ENCODE results near the gene CHODL.

Gene CHODL, protein sequence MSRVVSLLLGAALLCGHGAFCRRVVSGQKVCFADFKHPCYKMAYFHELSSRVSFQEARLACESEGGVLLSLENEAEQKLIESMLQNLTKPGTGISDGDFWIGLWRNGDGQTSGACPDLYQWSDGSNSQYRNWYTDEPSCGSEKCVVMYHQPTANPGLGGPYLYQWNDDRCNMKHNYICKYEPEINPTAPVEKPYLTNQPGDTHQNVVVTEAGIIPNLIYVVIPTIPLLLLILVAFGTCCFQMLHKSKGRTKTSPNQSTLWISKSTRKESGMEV

DNA sequence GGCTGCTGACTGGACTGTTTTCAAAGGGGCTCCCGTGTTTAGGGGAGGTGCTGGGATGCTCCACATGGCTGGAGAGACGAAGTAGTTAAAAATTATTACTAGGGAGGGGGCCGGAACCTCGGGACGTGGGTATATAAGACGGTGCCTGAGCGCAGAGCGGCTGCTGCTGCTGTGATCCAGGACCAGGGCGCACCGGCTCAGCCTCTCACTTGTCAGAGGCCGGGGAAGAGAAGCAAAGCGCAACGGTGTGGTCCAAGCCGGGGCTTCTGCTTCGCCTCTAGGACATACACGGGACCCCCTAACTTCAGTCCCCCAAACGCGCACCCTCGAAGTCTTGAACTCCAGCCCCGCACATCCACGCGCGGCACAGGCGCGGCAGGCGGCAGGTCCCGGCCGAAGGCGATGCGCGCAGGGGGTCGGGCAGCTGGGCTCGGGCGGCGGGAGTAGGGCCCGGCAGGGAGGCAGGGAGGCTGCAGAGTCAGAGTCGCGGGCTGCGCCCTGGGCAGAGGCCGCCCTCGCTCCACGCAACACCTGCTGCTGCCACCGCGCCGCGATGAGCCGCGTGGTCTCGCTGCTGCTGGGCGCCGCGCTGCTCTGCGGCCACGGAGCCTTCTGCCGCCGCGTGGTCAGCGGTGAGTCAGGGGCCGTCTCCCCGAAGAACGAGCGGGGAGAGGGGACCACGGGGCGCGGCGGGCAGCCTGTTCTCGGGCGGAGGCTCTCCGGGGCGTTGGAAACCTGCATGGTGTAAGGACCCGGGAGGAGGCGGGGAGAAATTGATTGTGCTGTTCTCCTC, at the start of gene CHODL:
CHODL (plus strand) TSS at position 163 of the 793 bp plus-strand sequence; CDS start at position 554, 391 bp downstream.
- no peak for DNase-seq (ENCODE audit: extremely low read depth in 1 of 2, low read depth in 1 of 2)

DNA sequence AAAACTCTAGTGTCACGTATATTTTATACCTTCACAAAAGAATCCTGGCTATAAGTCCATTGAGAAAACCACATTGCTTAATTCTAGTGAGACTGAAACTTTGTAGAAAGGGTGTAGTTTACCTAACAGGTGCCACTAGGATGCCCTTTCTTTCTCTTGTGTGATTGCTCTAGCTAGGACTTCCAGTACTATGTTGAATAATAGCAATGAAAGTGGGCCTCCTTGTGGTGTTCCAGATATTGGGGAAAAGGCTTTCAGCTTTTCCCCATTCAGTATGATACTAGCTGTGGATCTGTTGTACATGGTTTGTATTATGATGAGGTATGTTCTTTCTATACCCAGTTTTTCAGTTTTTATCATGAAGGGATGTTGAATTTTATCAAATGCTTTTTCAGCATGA, 39.7 kb upstream of the CHODL start:
- no peak for DNase-seq (ENCODE audit: extremely low read depth in 1 of 2, low read depth in 1 of 2)

DNA sequence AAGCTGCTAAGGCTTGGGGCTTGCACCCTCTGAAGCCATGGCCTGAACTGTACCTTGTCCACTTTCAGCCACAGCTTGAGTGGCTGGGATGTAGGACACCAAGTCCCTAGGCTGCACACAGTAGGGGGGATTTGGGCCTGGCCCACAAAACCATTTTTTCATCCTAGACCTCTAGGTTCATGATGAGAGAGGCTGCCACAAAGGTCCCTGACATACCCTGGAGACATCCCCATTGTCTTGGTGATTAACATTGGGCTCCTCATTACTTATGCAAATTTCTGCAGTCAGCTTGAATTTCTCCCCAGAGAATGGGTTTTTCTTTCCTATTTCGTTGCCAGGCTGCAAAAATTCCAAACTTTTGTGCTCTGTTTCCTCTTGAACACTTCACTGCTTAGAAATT, 26.3 kb upstream of the CHODL start:
- no peak for DNase-seq (ENCODE audit: extremely low read depth in 1 of 2, low read depth in 1 of 2)

DNA sequence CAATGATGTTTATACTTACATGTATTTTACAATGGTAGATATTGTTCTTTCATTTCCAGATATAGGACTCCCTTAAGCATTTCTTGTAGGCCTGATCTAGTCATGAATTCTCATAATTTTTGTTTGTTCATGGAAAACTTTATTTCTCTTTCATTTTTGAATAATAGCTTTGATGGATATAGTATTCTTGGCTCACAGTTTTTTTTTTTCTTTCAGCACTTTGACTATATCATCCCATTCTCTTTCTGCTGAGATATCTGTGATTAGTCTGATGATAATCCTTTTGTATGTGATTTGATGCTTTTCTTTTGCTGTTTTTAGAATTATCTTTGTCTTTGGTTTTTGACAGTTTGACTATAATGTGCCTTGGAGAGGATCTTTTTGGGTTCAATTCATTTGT, 24.1 kb upstream of the CHODL start:
- DNase-seq (ENCODE audit: extremely low read depth in 1 of 2, low read depth in 1 of 2) = no peak

DNA sequence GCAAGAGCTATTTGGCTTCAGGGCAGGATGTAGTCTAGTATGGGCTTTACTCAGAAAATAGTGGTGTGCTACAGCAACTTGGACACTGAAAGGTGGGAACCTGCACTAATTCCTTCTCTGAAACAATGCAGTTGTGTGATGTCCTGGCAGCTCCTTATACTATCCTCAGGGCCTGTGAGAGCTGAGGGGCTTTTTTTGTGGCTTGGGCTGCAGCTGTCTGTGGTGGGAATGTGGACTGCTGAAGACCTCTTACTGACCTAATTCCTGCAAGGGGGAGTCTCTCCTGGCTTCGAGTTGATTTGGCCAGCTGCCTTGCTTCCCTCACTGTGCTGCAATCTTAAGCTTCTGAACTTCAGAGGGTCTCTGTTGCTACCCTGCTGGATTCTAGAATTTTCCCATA, 22.3 kb upstream of the CHODL start:
- DNase-seq (ENCODE audit: extremely low read depth in 1 of 2, low read depth in 1 of 2) = no peak

DNA sequence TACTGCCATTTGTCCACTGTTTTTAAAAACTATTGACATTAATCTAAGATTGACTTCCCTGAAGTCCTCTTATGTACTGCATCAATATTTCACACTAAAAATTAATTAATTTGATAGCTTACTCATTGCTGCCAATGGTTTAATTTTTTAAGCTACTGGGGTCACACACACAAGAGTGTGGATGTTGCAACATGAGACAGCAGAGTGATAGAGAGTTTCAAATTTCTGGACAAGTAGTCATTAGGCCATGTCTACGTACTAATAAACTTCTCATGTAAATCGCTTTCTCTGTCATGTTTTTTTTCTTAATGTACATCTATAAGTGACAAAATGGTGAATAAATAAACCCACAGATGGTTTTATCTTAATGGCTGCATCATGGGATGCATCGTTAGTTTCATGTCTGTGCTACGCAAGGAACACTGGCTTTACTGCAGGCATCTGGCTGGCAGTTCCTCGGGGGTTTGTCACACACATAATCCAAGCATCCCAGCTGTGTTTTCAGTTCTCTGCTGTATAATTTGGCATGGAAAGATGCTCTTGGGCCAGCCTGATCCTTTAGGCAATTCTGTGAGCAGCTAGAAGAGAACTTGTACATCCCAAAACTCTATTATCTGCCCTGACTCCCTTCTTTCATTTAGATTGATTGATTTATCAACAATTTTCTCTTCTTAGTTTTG, 16.4 kb upstream of the CHODL start:
- no peak for DNase-seq (ENCODE audit: extremely low read depth in 1 of 2, low read depth in 1 of 2)

DNA sequence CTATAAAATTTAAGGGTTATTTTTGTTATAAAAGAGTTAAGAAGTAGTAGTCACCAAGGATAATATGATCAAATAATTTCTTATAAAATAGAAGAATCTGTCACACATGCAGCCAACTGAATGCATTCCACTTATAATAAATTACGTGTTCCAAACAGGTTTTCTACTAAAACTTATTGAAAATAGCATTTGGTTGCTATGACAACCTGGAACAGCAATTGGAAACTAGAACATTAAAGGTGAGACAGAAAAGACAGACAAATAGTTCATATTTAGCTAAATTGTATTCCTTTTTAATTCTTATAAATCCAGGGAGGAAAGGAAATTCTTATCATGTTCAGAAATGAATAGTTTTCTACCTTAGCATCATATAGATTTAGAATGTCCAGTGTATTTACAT, 9.1 kb upstream of the CHODL start:
- DNase-seq (ENCODE audit: extremely low read depth in 1 of 2, low read depth in 1 of 2) = no peak

DNA sequence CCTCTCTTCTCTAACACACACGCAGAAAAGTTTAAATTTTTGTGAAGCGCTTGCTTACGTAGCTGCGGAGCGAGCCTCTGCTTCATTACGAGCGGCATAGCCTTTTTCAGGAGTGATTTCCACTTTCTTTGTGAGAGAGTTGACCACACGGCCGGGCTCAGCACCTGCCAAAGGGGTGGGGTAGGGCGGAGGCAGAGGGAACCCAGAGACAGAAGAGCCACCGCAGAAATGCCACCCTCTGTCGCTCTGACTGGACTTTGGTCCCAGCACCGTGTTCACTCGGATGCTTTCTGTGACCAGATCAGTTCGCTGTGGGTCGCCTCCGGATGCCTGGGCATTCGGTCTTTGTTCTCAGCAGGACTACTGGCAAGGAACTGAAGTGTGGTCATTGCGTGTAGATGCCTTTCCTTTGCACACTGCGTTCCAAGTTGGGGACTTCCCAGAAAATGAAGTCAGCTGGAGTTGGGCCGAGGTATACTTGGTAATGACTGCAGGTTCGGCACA, 883 bp downstream of the CHODL start:
- DNase-seq (ENCODE audit: extremely low read depth in 1 of 2, low read depth in 1 of 2) = no peak

DNA sequence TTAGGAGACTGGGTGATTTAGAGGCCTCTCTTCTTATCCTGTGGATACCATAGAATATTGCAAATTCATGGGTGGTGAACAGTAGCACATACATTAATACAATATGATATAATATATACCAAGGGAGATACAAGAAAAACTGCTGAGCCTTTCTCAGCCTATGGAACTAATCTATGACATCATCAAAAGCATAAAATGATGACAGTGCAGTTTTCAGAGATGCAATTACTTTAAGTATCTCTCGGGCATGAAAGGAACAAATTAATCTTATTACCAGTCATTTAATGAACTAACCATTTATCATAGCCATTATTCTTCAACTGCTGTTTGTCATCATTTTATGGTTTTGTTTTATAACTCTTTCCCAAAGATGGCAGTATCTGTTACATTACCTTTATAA, 3.5 kb downstream of the CHODL start:
- DNase-seq (ENCODE audit: extremely low read depth in 1 of 2, low read depth in 1 of 2) = no peak

DNA sequence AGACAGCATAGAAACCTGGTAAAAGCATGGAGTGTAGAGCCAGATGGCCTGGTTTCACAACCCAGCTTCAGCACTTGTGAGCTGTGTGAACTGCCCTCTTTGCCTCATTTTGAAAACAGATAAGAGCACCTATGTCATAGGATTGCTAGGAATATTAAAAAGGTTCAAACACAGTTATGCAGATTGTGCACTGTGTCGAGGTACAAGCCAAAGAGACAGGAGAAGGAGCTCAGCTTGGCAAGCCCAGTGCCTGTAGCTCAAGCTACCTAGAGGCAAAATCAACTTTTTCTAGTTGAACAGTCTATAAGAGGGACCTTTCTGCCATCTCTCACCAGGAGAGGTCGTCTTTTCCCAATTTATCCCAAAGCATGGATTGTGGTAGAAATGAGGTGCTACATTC, 5.0 kb downstream of the CHODL start:
- no peak for DNase-seq (ENCODE audit: extremely low read depth in 1 of 2, low read depth in 1 of 2)

DNA sequence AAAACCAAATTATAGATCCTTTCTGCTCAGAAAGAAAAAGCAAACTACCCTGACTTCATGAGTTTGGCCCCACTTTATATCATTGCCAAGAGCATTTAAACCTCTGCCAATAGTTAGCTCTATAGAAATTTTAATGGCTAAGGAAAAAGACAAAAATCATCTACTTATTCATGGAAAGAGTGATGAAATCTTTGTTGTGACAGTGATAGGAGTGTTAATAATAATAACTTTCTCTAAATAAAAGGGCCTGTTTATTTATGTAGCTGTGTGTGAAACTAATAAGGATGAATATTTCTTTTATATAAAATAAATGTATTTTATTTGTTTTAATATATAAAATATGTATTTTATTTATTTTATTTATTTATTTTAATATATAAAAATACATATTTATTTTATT, 6.4 kb downstream of the CHODL start:
- no peak for DNase-seq (ENCODE audit: extremely low read depth in 1 of 2, low read depth in 1 of 2)

DNA sequence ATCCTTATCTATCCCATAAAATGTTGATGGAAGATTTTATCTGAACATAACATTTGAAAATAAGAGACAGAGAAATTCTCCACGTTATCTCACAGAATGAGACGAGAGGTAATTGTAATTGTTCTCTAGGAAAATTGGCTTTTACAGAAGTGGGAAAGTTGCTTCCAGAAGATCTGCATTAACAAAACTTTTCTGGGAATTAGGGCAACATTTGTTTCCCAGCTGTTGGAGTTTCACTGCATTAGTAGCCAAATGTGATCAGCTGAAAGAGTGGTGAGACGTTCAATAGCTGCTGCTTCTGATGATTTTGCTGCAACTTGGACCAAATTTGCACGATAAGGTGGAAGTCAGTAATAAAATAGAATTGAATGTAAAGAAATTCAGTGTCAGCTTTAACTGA, 7.6 kb downstream of the CHODL start:
- DNase-seq (ENCODE audit: extremely low read depth in 1 of 2, low read depth in 1 of 2) = no peak

DNA sequence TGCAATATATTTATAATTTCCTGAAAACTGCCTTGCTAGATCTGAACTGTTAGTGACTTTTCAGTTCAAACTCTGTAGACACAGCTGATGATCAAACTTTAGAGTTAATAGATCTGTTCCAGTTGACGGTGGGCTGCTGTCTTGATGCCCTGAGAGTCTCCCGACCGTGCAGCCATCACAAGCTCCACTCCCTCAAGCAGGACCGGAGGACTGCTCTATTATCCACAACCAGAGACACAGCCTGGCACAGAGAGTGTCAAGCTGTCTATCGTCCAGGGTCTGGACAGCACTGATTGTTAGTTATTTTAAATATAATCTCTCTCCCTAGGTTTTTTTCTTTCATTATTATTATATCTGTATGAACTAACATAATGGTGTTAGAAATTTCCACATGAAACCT, 8.0 kb downstream of the CHODL start:
- no peak for DNase-seq (ENCODE audit: extremely low read depth in 1 of 2, low read depth in 1 of 2)

DNA sequence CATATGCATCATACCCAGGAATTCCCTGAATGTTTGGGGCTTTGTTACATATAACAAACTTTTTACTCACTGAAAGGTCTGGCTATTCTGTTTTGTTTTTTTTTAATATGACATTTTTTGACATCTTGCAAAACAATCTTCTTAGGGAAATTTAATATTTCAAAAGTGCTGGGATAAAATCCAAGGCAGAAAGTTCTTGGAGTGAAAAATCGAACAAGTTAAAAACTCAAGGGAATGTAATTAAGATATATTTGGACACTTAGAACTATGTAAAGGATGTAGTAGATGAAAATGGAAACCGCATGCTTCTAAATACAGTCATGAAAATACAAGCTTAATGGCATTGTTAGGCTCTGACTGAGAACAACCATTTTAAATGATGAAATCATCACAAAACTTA, 8.6 kb downstream of the CHODL start:
- no peak for DNase-seq (ENCODE audit: extremely low read depth in 1 of 2, low read depth in 1 of 2)

DNA sequence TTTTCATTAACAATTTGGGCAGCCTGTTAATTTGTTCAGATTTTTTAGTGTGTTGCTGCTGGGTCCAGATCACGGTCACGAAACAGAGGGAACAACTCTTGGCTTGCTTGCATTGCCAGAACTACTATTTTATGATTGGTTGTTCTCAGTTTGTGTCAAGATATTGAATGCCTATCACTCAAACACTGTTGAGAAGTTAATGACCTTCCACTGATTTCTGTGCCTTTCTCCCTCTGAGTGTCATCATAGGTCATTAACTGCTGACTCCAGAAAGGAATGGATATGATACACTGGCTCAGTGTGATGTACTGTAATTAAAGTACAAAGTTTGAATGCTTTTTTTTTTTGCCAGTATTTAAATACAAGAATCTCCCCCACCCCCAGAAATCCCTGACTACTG, 9.2 kb downstream of the CHODL start:
- DNase-seq (ENCODE audit: extremely low read depth in 1 of 2, low read depth in 1 of 2) = no peak

DNA sequence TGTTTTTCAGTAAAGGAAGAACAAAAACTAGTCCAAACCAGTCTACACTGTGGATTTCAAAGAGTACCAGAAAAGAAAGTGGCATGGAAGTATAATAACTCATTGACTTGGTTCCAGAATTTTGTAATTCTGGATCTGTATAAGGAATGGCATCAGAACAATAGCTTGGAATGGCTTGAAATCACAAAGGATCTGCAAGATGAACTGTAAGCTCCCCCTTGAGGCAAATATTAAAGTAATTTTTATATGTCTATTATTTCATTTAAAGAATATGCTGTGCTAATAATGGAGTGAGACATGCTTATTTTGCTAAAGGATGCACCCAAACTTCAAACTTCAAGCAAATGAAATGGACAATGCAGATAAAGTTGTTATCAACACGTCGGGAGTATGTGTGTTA, 21.3 kb downstream of the CHODL start:
- DNase-seq (ENCODE audit: extremely low read depth in 1 of 2, low read depth in 1 of 2) = no peak

DNA sequence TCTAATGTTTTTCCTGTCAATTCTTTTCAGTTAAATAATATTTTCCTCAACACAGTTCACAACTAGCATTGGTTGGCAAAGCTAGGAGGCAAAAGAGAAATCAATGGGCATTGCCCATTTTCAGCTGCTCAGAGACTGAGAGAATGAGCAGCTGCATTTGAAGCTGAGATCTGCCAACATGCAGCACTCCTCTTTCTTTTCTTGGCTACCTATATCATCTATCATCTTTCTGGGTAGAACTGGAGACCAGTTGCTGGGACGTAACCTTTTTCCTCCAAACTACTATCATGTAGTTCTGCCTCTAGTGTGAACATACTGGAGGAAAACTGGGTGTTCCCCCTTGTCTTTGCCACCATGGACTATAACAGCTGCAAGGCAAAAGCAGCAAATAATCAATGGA, 22.9 kb downstream of the CHODL start:
- no peak for DNase-seq (ENCODE audit: extremely low read depth in 1 of 2, low read depth in 1 of 2)

DNA sequence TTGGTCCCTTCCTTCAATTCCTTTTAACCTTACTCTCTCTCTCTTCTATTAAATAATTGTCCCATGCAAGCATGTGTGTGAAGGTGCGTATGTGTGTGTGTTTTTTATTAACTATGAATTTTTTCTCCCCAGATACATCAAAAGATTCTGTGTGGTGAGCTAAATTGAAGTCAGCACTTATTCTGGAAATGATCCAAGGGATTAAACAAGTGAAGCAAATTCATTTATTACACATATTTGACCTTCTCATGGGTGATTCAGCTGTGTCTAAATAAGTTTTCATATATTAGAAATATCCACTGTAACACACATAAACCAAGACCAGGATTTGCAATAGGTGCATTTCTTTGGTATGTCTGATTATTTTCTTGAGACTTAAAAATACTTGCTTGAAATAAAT, 24.3 kb downstream of the CHODL start:
- DNase-seq (ENCODE audit: extremely low read depth in 1 of 2, low read depth in 1 of 2) = no peak

DNA sequence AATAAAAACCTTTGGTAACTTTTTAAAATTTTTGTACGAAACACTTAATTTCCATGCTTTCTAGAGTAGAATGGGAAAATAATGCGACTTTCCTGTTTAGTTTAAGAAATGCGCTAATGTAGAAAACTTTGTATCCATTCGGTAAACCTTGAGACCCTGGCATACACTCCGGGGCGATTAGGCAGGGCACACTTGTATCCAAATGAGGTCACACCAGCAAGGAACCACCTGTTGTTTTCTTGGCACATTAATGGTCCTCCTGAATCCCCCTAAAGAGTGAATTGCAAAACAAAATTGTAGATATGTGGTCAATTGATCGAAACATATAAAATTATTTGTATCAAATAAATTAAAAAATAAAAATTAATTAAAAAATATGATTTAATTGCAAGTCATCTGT, 25.2 kb downstream of the CHODL start:
- DNase-seq (ENCODE audit: extremely low read depth in 1 of 2, low read depth in 1 of 2) = no peak

DNA sequence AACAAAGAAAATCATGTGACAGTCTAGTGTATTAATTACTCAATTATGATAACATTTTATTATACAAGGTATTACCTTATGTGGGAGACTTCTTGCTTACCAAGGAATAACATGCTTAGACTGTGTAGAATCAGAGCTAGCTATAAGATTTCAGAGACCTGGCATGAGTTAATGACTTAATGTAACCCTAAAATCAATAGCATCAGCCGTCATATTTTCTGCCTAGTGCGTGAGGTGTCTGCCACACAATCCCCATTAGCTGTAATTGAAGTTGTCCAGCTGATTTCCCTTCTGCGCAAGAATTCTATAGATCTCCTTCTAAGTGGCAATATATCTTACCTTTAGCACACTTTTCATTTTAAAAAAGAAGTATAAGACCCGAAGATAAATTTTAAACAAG, 28.8 kb downstream of the CHODL start:
- no peak for DNase-seq (ENCODE audit: extremely low read depth in 1 of 2, low read depth in 1 of 2)

DNA sequence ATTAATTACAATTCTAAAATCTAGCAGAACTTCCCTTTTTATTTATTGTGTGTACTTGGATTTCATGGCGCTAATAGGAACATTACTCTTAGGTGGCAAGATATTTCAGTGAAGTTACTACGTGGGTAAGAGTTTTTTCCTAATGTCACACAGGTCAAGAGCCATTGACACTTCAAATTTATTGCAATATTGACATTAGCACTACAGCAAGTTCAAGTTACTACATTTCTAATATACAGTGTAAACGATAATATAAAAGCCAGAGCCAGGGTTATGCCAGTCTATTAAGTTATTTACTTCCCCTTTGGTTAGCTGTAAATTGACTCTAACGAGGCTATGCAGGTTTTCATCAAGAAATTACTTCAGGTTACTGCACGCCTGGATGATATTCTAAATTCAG, 29.7 kb downstream of the CHODL start:
- no peak for DNase-seq (ENCODE audit: extremely low read depth in 1 of 2, low read depth in 1 of 2)

DNA sequence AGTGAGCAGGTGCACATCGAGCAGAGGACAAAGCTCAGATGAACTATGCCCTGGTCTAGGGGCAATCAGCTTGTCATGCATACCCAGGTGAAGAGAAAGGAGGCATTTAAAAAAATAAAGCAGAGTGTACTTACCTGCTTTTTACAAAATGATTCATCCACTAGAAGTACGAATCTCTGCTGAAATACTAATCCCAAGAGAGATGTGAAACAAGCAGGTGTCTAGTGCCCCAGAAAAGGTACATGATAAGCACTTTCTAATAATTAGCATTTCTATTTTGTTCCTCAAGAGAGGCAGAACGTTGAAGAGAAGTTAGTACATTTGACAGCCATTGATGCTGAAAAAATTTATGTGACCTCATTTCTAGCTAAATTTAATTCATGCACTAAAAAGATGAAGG, 31.1 kb downstream of the CHODL start:
- no peak for DNase-seq (ENCODE audit: extremely low read depth in 1 of 2, low read depth in 1 of 2)

Data from activated CD8-positive, alpha-beta memory T cell treated with anti-CD3 and anti-CD28 coated beads for 1 hour (primary cell).